Stimulated activated naive CD8-positive, alpha-beta T cell treated with anti-CD3 and anti-CD28 coated beads, Interleukin-15, Interleukin-2, amounts not matched to agents 100 U/mL and 50 U/mL, for 24 hours (primary cell): ENCODE measurements around the gene RPEL1.
"Not testable (repeated sequence)": the region's sequence is repeated elsewhere in the genome, so short reads cannot be mapped to it uniquely, and the experiment has no call there.

Experiments
- ATAC-seq: fragments of 150-1000 bp; cut with Tn5 transposase; one replicate; pipeline ENCODE4 v1.10.0; 2021
- DNase-seq: peaks from one replicate; pipeline ENCODE4 v3.0.0; 2021

The RPEL1 gene

GRCh38 chr10:103245587-103245986, at the start of gene RPEL1:
Gene RPEL1 (plus strand): TSS chr10:103245887. CDS start chr10:103245997, 110 bp downstream.
- ATAC-seq, DNase-seq: not testable (repeated sequence)

GRCh38 chr10:103196516-103196915, 49.2 kb upstream of the RPEL1 start:
- DNase-seq (no peak), ATAC-seq (no peak)

- DNase-seq: peak; percentile 39
Measured at GRCh38 chr10:103197174-103197573, 48.5 kb upstream of the RPEL1 start.

GRCh38 chr10:103197903-103198302, 47.8 kb upstream of the RPEL1 start:
- DNase-seq (no peak), ATAC-seq (no peak)

More at GRCh38 chr10:103197174-103197573, 48.5 kb upstream of the RPEL1 start:
- ATAC-seq: peak; percentile 73

- DNase-seq: no peak
- no peak for ATAC-seq
Measured at GRCh38 chr10:103198648-103199047, 47.0 kb upstream of the RPEL1 start.

GRCh38 chr10:103199488-103199887, 46.2 kb upstream of the RPEL1 start:
- ATAC-seq (no peak), DNase-seq (no peak)

- ATAC-seq: no peak
- DNase-seq: no peak
Measured at GRCh38 chr10:103202319-103202718, 43.4 kb upstream of the RPEL1 start.

GRCh38 chr10:103203466-103203865, 42.2 kb upstream of the RPEL1 start:
- ATAC-seq: no peak
- DNase-seq: no peak

- no peak for DNase-seq
- ATAC-seq: no peak
Measured at GRCh38 chr10:103204353-103205255, 41.1 kb upstream of the RPEL1 start.

- ATAC-seq, DNase-seq: not testable (repeated sequence)
Measured at GRCh38 chr10:103205401-103205800, 40.3 kb upstream of the RPEL1 start.

- not testable (repeated sequence) for DNase-seq, ATAC-seq
Measured at GRCh38 chr10:103206715-103207114, 39.0 kb upstream of the RPEL1 start.

- no peak for ATAC-seq
- DNase-seq: no peak
Measured at GRCh38 chr10:103207141-103207540, 38.5 kb upstream of the RPEL1 start.

- not testable (repeated sequence) for ATAC-seq, DNase-seq
Measured at GRCh38 chr10:103207643-103208042, 38.0 kb upstream of the RPEL1 start.

GRCh38 chr10:103210262-103210661, 35.4 kb upstream of the RPEL1 start:
- not testable (repeated sequence) for ATAC-seq, DNase-seq

- no peak for ATAC-seq
- DNase-seq: no peak
Measured at GRCh38 chr10:103215601-103216000, 30.1 kb upstream of the RPEL1 start.

- DNase-seq, ATAC-seq: not testable (repeated sequence)
Measured at GRCh38 chr10:103216362-103216761, 29.3 kb upstream of the RPEL1 start.

GRCh38 chr10:103224133-103224532, 21.6 kb upstream of the RPEL1 start:
- ATAC-seq: no peak
- DNase-seq: no peak

- not testable (repeated sequence) for ATAC-seq, DNase-seq
Measured at GRCh38 chr10:103224721-103225120, 21.0 kb upstream of the RPEL1 start.

GRCh38 chr10:103225939-103226338, 19.7 kb upstream of the RPEL1 start:
- ATAC-seq (no peak), DNase-seq (no peak)

- no peak for ATAC-seq
Measured at GRCh38 chr10:103227416-103227815, 18.3 kb upstream of the RPEL1 start.

GRCh38 chr10:103231047-103231551, 14.6 kb upstream of the RPEL1 start:
- ATAC-seq: no peak
- no peak for DNase-seq

More at GRCh38 chr10:103227416-103227815, 18.3 kb upstream of the RPEL1 start:
- no peak for DNase-seq

- DNase-seq (no peak), ATAC-seq (no peak)
Measured at GRCh38 chr10:103232131-103232673, 13.5 kb upstream of the RPEL1 start.
